Stimulated activated CD8-positive, alpha-beta memory T cell treated with anti-CD3 and anti-CD28 coated beads, Interleukin-2, amount 100 ng/mL, for 48 hours (primary cell): ENCODE data around the gene ZNF142.
"Not testable (repeated sequence)": the region's sequence is repeated elsewhere in the genome, so short reads cannot be mapped to it uniquely, and the experiment has no call there.

Experiments used
- DNase-seq, 2 donors: peaks; one replicate each; pipeline ENCODE4 v3.0.0-alpha.2; 2020; ENCODE audit warnings: low read depth in 2 of 2

ZNF142 gene

GRCh38 chr2:218659258-218659987 is at the start of gene ZNF142, which contains the start of gene BCS1L:
Gene ZNF142 (minus strand): TSS chr2:218659623. CDS start chr2:218656429, 3,194 bp downstream.
Gene BCS1L (plus strand): TSS chr2:218659683. CDS start chr2:218660988, 1,305 bp downstream.
- DNase-seq: peak; percentile 90 to 94

- no peak for DNase-seq
These were observed 48.7 kb upstream of the ZNF142 start for GRCh38 chr2:218708086-218708485.

- DNase-seq: no peak
These were observed 43.9 kb upstream of the ZNF142 start for GRCh38 chr2:218703341-218703740.

- DNase-seq: no peak
These were observed 42.4 kb upstream of the ZNF142 start for GRCh38 chr2:218701806-218702205.

- no peak for DNase-seq
These were observed 39.5 kb upstream of the ZNF142 start for GRCh38 chr2:218698885-218699284.

DNA sequence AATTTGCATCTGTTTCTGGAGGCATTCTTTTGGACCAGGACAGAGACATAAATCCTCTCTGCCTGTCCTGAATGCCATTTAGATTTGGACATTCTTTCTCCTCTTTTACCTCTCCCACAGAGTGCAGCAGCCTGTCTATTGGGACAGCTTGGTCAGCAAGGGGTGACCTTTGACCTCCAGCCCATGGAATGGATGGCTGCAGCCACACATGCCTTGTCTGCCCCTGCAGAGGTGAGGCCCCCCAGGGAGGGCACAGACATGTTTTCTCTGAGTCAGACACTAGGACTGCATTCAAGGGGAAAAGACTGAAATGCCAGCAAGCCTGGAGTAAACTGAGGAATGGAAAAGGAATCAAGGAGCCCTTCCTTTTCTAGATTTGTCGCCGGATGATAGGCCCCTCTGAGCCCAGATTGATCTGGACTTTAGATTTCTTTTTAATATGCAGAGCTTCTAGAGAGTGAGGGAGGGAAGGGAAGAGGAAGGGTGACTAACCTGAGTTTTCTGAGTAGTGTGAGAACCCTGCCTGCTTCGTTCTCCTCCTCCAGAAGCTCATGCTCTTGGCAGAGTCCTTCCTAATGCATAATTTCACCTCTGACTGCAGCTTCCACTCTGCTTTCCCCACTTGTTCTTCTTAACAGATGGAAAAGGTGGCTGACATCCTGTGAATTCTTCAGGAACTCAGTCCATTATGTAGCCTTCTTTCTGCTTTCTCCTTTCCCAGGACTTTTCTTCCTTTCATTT is 35.2 kb upstream of the ZNF142 start:
- DNase-seq: no peak

GRCh38 chr2:218691234-218691633 is 31.8 kb upstream of the ZNF142 start:
- no peak for DNase-seq

DNA sequence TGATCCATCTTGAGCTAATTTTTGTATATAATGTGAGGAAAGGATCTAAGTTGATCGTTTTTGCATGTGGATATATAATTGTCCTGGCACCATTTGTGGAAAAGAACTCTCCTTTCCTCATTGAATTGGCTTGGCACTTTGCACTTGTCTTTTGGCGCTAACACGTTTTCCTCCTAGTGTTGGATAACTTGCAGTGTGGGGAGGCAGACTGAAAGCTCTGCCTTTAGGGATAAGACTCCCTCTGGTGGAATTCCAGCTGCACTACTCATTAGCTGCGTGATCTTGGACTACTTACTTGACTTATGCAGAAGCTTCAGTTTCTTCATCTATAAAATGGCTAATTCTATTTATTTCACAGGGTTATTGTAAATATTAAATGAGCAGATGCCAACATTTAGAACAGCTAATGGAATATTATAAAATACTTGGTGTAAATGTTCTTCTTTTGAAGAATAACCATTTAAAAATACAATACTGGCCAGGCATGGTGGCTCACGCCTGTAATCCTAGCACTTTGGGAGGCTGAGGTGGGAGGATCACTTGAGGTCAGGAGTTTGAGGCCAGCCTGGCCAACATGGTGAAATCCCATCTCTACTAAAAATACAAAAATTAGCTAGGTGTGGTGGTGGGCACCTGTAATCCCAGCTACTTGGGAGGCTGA is 28.1 kb upstream of the ZNF142 start:
- not testable (repeated sequence) for DNase-seq

- DNase-seq: no peak
These were observed 20.6 kb upstream of the ZNF142 start for GRCh38 chr2:218680061-218680460.

- DNase-seq: no peak
These were observed 19.7 kb upstream of the ZNF142 start for GRCh38 chr2:218679119-218679518.

DNA sequence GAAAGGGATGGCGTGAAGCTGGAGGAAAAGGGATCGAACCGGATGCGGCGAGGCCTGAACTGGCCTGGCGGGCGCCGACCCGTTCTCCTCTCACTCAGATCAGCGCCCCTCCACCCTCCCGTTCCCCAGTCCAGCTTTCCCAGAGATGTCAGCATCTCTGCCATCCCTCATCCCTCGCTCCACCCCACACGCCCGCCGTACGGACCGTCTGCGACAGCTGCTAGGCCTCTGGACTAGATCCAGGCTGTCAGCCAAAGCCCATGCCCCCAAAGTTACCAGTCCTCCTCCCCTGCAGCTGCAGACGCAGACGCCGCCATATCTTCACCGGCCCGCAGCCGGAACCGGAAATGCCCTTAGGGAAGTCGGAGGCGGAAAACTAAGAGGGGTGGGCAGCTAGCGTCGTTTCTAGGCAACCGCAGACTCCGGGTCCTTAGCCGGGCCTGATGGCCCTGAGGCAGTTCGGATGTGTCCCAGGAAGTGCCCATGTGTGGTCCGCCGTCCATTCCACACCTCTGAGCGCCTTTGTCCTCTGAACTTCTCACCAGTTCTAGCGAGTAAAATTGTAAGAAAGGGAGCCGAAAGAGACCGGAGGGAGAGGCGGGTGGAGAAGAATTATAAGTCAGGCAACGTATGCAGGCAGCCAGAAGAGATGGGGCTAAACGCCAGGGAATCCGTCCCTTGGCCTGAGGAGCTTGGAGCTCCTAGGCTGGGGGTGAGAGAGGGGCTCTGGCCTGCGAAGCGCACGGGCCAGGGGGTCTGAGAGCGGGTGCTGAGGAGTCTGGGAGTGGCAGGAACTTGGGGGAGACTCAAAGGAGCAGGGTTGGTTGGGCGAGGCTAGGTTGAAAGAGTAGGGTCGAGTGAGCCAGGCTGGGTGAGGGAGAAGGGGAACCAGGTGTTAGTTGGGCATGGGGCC is 12.5 kb upstream of the ZNF142 start, which contains the start of the genes RNF25 and STK36:
TSS of gene RNF25 (minus strand) at position 349 of the 913 bp plus-strand sequence. CDS start at position 317, 32 bp downstream.
TSS of gene STK36 (plus strand) at position 433 of the 913 bp plus-strand sequence. CDS start 744 bp downstream, outside the sequence.
- peak; percentile 67 to 79 for DNase-seq

DNA sequence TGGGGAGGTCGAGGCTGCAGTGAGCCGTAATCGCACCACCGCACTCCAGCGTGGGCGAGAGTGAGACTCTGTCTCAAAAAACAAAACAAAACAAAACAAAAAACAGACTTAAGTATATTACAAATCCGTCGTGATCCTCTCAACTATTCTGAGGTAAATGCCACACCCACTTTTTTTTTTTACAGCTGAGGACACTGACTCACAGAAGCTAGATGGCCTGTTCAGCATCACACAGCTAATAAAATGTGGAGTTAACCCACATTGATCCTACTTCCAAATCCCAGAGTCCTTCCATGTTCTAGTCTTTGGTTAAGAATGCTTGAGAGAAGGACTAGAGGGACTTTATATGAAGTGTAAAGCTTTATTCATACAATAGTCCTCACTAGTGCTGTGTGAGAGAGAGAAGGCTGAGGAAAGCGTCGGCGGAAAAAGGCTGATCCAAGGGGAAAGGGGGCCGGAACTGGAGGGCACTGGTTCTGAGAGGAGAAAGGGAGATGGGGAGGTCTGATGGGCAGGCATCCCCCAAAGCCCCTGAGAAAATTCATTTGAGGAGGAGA is 11.8 kb upstream of the ZNF142 start:
- DNase-seq: no peak

GRCh38 chr2:218664653-218665052 is 5.2 kb upstream of the ZNF142 start:
- no peak for DNase-seq

DNA sequence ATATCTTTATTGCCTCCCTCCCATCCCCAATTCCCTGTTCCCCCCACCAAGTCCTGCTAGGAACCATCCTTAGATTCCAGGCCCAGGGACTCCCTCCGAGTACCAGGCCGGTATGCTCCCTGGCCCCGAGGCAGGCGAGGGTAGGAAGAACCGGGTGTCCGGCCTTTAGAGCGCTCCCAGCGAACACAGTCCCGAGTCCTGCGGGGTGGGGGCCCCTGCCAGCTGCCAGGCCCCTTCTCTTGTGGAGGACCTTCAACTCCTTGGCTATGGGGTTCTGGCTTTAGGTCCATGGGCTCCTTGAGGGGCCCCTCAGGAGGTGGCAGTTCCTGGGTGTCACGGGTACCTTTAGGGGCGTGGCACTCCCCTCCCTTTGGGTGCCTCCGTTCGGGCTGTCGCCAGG is 4.5 kb upstream of the ZNF142 start:
- no peak for DNase-seq

DNA sequence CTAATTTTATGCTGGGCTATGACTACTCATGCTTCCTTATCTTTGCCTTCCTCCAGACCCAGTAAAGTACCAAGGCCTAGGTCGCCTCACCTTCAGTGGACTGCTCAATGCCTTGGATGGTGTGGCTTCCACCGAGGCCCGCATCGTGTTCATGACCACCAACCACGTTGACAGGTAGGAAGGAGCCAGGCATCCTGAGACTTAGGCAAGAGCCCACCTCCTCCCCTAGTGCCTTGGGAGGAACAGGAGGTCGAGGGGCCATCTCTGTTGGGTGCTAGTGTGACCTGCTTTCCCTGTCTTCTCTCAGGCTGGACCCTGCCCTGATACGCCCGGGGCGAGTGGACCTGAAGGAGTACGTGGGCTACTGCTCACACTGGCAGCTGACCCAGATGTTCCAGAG is 3.4 kb upstream of the ZNF142 start:
- no peak for DNase-seq

GRCh38 chr2:218662377-218662776 is 3.0 kb upstream of the ZNF142 start:
- no peak for DNase-seq

GRCh38 chr2:218659988-218660358 is 550 bp upstream of the ZNF142 start:
- DNase-seq: no peak

GRCh38 chr2:218658671-218659257 is 659 bp downstream of the ZNF142 start:
- peak; percentile 22 to 27 for DNase-seq

DNA sequence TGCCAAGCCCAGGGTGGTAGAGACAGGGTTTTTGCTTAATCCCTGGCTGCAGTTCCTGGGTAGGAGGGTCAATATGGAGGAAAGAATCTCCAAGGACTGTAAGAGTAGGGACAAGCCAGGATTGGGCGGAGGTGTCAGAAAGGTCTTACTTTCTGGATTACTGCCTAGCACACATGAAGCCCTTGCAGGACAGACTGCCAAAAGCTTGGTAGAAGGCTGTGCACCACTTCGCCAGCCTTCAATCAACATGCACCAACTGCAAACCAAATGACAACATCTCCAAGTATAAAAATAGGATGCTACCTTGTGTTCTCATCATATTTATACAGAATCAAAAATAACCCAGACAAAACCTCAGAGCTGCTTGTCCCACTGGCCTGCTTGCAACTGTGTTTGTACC is 3.7 kb downstream of the ZNF142 start:
- no peak for DNase-seq

- DNase-seq: no peak
These were observed 10.7 kb downstream of the ZNF142 start for GRCh38 chr2:218648787-218649100.
